Glomerular endothelial cell (primary cell): ENCODE data around the gene TMC8. TPM values are rescaled to one million over a fixed set of nuclear protein-coding genes. Genes with fewer than 3 reads are reported as not detected.
"Not testable (repeated sequence)": the region's sequence is repeated elsewhere in the genome, so short reads cannot be mapped to it uniquely, and the experiment has no call there.

Experiments used
- DNase-seq: peaks from one replicate; pipeline ENCODE4 v3.0.0-alpha.2; 2011; ENCODE audit warnings: low read depth, low spot score; ENCODE audit errors: extremely low read depth
- total RNA-seq: library from RNA; depleted of rRNA; stranded (reverse); fragments of >200 nt; gene quantifications from 2 replicates; pipeline ENCODE4 v1.2.3, GENCODE V29; 2015

The TMC8 gene
- total RNA-seq, 1 donor from 2014 or later = 1.1 TPM

DNA sequence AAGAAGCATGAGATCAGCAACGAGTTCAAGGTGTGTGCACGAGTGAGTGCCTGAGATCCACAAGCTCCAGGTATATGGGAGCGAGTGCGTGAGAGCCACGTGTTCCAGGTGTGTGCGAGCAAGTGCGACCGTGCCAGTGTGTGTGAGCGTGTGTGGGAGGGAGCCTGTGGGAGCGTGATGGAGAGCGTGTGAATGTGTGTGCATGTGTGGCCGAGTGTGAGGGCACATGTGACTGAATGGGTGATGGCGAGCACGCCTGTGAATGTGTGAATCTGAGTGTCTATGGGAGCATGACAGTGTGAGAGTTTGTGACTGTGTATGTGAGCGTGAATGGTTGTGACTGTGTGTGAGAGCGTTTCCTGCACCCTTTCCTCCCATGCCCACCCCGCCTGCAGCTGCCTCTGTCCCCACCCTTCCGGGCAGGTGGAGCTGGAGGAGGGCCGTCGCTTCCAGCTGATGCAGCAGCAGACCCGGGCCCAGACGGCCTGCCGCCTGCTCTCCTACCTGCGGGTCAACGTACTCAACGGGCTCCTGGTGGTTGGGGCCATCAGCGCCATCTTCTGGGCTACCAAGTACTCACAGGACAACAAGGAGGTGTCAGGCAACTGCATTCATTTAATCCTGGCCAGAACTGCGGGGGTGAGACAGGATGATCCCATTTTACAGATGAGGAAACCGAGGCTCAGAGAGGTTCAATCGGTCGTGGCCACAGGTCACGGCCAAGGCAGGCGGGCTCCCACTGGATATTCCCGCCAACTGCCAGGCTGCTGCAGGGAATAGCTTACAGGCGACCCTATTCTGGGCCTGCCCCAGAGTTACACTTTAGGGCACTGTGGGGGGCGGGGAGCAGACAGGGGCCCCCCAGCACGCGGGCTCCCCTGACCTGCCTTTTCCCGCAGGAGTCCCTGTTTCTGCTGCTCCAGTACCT lies 3.7 kb downstream of the TMC8 start:
- DNase-seq = no peak

DNA sequence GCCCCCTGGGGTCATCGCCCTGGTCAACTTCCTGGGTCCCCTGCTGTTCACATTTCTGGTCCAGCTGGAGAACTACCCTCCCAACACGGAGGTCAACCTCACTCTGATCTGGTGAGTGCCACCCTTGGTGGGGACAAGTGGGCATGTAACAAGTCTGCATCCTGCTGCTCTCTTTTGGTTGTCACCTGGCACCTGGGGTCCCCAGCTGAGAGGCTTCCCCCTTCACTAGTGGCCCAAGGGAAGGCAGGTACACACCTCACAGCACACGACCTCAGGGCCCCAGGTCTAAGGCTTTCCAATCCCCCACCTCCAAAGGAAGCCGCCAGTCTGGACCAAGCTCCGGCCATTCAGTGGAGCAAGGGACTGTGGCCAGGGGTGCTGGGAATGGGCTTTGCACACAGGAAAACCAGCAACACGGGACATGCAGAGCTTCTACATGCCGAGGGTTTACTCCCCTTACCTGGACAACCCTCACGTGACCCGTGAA lies 4.4 kb downstream of the TMC8 start:
- no peak for DNase-seq

DNA sequence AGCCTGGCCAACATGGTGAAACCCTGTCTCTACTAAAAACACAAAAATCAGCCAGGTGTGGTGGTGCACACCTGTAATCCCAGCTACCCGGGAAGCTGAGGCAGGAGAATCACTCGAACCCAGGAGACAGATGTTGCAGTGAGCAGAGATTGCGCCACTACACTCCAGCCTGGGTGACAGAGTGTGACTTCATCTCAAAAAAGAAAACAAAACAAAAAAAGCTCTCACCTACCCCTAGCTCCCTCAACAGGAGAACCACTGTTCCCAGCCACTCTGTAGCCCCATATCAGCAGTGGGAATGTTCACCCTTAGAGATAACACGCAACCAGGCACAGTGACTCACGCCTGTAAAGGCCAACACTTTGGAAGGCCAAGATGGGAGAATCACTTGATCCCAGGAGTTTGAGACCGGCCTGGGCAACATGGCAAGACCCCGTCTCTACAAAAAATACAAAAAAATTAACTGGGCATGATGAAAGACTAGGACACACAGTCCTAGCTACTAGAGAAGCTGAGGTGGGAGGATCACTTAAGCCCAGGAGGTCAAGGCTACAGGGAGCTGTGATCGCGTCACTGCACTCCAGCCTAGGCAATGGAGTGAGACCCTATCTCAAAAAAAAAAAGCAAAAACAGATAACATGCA lies 5.4 kb downstream of the TMC8 start:
- DNase-seq = no peak

DNA sequence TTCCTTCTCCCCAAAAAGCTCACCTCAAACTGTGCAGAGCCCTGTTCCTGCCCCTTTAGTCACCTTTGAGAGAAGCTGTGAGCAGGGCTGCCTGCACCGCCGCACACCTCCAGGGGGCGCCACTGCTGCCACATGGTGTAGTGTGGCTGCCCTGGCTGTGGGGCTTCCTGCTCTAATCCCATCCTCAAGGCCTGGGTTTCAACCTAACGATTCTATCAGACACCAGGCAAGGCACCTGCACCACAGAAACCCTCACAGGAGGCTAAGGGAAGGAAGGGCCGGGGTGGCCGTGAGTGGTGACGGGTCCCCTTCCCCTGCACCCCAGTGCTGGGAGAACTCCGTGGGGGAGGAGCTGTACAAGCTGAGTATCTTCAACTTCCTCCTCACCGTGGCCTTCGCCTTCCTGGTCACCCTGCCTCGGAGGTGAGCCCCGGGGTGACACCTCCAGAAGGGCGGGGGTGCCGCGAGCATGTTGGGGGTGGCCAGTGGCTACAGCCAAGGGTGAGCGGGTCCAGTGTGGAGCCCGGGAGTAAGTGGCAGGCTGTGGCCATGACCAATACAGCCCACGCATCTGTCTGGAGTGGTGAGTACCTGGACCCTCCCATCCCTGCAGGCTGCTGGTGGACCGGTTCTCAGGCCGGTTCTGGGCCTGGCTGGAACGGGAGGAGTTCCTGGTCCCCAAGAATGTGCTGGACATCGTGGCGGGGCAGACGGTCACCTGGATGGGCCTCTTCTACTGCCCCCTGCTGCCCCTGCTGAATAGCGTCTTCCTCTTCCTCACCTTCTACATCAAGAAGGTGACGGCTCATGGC lies 7.0 kb downstream of the TMC8 start:
- DNase-seq = no peak

DNA sequence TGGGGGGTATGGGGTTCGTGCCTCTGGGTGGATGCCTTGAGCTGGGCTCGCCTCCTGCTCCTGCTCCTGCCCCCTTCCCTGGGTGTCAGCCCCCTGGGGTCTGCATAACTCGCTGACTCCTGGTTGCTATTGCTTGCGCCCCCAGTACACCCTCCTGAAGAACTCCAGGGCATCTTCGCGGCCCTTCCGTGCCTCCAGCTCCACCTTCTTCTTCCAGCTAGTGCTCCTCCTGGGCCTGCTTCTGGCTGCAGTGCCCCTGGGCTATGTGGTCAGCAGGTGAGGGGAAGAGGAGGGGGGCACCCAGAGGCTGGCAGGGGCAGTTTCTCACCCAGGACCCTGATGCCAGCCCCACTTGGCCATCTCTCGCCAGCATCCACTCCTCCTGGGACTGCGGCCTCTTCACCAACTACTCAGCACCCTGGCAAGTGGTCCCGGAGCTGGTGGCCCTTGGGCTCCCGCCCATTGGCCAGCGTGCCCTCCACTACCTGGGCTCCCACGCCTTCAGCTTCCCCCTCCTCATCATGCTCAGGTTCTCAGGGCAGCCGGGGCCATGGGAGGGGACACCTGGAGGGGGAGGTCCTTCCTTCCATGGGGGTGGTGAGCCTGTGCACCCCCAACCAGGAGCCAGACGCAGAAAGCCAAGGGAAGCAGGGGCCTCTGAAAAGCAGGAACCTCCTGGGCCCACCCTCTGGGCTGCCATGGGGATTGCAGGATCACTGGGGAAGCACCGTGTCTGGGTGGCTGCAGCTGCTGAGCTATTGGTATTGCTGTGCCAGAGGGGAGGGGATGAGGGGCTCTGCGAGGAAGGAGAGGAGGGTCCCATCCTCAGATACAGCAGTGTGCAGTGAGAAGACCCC lies 7.9 kb downstream of the TMC8 start:
- DNase-seq = no peak

DNA sequence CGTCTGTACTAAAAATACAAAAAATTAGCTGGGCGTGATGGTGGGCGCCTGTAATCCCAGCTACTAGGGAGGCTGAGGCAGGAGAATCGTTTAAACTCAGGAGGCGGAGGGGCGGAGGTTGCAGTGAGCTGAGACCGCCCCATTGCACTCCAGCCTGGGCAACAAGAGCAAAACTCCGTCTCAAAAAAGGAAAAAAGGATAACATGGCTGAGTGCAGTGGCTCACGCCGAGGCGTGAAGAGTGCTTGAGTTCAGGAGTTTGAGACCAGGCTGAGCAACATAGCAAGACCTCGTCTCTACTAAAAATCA lies 9.2 kb downstream of the TMC8 start:
- DNase-seq = not testable (repeated sequence)

DNA sequence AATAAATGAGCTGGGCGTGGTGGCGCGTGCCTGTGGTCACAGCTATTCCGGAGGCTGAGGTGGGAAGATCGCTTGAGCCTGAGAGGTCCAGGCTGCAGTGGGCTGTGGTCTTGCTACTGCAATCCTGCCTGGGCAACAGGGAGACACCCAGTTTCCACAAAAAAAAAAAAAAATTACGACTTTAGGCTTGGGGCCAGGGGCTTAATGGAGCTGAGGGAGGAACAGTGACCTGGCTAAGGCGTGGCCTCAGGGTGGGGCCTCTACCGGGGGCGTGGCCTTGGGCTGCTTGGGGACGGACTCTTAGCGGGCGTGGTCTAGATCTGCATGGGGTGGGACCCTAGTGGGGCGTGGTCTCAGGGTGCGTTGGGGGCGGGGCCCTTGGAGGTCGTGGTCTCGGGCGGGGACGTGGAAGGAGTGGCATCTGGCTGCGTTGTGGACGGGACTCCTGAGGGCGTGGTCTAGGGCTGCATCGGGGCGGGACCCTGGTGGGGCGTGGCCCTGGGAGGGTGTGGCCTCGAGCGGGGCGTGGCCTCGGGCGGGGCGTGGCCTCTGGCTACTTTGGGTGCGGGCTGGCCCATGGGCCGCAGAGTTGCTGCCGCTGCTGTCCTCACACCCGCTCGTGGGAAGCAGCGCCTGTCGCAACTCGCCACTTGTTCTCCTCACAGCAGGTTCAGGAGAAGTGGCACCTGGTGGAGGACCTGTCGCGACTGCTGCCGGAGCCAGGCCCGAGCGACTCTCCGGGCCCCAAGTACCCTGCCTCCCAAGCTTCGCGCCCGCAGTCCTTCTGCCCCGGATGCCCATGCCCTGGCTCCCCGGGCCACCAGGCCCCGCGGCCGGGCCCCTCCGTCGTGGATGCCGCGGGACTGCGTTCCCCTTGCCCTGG lies 9.8 kb downstream of the TMC8 start:
- DNase-seq = peak; percentile 29

DNA sequence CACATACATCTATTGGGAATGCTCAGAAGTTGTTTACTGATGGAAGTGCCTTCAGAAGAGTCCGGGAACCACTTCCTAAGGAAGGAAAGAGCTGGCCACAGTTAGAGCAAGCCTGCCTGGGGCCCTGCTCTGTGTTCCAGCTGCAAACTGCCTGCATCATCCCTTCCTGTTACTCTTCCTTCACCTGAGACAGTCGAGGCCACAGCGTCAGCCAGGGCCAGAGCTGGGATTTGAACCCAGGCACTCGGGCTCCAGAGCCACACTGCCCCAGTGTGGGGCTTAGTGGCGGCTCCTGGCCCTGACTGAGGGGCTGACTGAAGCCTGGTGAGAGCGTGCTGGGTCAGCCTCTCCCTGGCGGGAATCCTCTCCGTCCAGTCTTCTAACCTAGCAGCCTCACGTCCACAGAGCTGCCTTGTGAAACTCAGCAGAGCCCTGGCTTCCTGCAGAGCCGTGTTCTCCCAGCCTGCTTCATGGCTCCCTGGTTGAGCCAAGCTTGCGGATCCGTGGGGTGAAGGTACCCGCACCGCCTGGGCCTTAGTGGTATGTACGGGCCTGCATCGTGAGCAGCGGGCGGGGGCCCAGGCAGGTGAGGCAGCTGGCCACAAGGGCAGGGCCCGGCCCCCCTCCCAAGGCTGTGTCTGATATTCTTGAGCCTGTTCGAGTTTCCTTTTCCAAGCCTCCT lies 11.0 kb downstream of the TMC8 start:
- no peak for DNase-seq

DNA sequence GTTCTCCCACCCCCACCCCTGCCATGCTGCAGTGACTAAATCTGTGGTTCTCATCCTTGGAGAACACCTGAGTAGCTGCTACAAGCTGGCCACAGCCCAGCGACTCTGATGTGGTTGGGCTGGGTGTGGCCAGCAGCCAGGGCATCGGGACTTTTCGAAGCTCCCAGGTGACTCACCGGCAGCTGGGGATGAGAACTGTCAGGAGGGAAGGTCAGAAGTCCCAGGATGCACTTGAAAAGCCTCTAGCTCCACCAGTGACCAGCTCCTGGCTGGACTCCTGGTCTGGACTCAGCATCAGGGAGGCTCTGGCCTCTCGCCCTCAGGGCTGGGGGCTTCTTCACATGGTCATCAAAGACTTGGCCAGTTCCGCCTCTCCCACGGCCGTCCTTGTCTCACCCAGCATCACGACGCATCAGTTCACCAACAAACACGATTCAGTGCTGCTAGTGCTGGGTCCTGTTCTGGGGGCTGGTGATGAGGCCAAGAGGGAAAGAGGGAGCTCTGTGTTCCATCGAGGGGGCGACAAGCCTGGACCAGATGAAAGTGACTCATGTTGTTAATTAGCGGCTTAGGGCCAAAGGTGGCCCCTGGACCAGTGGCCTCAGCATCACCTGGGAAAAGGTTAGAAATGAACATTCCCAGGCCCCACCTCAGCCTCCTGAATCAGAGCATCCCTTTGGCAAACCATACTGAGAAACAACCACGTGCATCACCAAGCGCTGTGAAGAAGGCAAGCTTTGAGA lies 11.7 kb downstream of the TMC8 start:
- no peak for DNase-seq

DNA sequence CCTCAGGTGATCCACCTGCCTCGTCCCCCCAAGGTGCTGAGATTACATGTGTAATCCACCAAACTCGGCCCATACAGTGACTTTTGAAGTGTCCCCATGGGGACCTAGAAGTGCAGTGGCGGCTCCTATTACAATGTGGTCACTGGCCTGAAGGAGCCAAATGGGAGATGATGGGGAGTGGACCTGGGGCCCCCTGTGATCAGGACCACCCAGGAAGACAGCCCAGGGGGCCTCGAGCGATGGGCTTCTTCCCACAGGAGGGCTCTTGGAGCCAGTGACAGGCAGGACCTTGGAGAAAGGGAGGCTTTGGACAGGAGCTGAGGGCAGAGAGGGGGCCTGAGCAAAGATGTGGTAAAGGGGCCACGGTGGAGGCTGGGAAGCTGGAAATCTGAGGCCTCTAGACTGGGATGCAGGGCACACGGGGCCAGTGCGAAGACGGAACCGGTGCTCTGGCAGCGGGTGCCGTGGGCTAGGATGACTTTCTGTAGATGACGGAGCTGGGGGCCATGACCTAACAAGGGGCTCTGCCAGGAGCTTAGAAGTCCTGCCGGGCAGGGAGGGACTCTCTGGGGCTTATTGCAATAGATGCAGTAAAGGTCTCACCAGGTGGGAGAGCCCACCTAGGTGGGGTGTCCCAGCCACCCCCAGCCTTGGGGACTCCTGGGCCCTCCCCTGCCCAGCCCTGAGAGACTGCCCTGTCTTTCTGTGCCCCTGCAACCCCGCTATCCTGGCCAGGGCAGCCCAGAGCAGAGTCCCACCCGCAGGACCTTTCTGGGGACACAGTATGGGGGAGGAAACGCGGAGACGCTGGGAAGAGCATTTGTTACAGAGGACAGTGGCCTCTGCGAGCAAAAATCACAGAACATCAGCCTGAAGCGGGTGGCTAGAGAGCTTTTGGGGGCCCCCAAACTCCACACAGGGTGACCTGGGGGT lies 12.9 kb downstream of the TMC8 start:
- DNase-seq = no peak

DNA sequence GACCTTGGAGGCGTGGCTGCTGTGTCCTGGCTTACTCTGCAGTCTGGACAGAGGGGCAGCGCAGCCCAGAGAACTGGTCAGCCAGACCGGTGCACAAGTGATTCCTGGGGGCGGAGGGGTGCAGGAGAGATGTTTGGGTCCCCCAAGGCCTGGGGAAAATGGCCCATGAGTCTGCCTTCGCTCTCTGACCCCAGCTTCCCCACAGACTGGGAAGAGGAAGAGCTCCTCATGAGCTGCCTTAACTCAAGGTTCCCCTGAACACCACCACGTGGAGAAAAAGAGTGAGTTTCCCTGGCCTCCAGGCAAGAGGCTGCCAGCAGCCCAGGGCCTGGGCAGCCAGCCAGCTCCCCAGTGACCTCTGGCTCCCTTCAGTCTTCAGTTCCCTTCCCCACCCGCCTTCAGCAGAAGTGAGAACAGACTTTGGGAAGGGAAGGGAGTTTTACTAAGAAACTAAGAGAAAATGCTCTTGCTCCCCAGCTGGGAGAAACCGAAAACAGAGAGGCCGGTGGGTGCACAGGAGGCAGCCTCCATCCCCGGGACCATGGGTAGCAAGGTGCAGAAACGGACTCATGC lies 13.7 kb downstream of the TMC8 start:
- DNase-seq = peak; percentile 22

DNA sequence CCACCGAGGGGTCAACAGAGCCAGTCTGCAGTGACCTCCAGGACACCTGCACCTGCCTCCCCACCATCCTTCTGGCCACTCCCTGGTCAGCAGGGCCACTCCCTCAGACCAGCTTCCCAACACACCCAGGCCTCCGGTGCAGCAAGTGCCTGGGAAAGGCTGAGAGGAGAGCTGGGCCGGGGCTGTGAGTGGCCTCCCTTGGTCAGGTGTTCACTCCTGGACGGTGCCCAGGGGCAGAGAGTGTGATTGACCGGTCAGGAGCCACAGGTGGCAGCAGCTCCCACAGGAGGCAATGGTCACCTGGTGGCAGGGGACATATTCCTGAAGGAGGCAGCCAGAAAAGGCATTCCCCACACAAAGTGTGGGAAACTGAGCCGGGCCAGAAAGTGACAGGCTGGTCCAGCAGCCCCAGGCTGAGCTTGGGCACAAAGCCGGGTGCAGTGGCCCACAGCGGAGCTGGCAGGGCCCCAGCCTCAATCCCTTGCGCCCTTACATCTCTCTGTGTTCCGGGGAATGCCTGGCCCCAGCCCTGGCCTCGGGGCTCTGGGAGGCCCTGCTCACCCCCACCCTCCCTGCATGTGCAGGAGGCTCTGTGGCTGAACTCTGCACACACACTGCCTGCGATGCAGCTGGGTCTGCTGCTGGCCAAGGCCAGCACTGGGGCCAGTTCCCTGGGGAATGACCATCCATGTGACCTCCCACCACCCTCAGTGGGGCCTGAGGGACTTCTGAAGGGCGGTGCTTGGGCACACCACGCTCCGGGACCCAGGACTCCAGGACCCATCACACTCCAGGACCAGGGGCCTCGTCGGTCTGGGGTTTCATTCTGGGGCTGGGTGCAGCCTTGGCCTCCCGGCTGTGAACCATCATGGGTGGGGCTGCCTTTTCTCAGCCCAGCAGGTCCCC lies 14.4 kb downstream of the TMC8 start:
- DNase-seq = no peak

DNA sequence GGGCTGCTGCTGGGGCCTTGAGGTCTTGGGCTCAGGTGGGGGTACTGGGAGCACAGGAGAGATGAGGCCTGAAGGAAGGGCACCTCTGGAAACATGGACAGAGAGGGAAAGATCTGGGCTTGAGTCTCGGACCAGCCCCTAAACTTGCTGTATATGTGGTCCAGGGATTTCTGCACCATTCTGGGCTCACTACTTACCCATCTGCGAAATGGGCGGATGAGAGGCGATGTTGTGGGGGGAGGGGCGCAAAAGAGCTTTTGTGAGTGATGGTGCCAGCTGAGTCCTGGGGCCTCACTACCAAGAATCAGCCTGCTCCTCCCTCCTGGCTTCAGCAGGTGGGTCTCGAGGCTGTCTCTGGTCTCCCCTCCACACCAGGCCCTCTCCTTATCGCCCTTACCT lies 15.9 kb downstream of the TMC8 start:
- no peak for DNase-seq

DNA sequence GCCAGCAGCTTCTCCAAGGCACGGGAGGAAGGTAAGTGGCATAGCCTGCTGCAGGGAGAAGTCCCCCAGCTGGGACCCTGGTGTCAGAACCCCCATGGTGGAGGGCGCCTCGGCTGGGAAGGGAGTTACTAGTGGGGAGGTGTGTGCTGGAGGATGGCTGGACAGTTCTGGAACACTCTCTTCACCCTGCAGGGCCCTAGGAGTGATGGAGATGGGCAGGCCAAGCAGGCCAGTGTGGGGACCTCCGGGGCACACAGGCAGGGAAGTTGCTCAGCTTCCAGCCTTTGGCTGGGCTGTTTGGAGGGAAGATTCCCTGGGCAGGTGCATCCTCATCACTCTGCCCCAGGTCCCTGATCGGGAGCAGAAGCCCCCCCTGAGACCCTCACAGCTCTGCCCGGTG lies 16.3 kb downstream of the TMC8 start:
- no peak for DNase-seq

DNA sequence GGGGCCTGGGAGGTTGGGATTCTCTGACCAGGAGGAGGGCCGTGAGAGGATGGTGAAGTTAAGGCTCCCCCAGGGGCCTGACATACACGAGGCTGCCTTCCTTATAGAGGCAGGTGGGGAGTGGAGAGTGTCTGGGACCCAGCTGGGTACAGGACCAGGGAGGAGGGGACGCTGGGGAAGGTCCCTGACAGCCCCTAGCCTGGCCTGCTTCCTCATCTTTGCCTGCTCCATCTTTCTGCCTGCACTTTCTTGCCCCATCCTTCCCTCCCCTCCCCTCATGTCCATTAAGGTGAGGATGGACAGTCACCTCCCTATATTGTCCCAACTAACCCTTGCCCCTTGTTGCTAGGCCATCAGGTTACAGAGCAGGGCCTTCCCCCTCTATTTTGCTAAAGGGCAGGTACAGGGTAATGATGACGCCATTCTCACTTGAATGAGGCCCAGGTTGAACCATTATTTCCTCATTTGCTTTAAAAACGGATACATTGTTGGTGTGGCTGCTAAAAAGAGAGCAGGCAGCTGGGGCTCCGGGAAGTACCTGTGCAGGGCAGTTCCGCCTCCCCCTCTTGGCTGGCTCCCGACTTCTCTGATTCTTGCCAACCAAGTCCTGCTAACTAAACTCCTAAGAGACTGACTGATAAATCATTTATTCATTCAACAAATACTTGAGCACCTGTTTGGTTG lies 16.9 kb downstream of the TMC8 start:
- no peak for DNase-seq
